Fibroblast of mammary gland (primary cell): ENCODE measurements around the gene YOD1.
"Not testable (repeated sequence)": the region's sequence is repeated elsewhere in the genome, so short reads cannot be mapped to it uniquely, and the experiment has no call there.

Experiments used
- DNase-seq: peaks from one replicate; pipeline ENCODE4 v3.0.0-alpha.2; 2010; ENCODE audit warnings: low read depth
- H3K4me3 ChIP-seq: 2 replicates; pipeline ENCODE4 v1.5.1; 2011; ENCODE audit warnings: low read depth, mild to moderate bottlenecking, low read length, moderate library complexity; ENCODE audit not compliant: control insufficient read depth
- TF ChIP-seq, protein P1 (sequence below): conservative IDR thresholded peaks from 2 replicates; pipeline ENCODE4 v1.5.1; 2011; ENCODE audit warnings: low read depth, low read length, inconsistent platforms; ENCODE audit not compliant: control insufficient read depth, insufficient read depth

YOD1 gene

DNA sequence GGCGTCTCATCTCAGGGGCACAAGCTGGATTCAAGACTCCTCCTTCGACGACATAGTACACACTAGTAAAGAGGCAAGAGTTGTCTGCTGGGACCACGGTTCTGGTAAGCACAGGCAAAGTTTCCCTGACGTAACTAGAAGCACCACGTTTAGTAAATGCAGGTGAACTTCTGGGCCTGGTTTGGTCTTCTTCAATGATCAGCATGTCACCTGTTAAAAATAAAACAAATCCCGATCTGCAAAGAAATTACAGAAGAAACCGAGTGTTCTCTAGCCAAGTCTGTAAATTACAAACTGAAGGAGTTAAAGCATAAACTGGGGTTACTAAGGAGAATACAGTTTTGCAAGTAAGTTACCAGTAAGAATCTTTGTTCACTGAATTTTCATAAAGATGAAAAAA lies 1.5 kb downstream of the YOD1 start:
- peak overlapping the region; percentile 96 for H3K4me3 ChIP-seq
- DNase-seq = no peak
- TF ChIP-seq, protein P1, sequence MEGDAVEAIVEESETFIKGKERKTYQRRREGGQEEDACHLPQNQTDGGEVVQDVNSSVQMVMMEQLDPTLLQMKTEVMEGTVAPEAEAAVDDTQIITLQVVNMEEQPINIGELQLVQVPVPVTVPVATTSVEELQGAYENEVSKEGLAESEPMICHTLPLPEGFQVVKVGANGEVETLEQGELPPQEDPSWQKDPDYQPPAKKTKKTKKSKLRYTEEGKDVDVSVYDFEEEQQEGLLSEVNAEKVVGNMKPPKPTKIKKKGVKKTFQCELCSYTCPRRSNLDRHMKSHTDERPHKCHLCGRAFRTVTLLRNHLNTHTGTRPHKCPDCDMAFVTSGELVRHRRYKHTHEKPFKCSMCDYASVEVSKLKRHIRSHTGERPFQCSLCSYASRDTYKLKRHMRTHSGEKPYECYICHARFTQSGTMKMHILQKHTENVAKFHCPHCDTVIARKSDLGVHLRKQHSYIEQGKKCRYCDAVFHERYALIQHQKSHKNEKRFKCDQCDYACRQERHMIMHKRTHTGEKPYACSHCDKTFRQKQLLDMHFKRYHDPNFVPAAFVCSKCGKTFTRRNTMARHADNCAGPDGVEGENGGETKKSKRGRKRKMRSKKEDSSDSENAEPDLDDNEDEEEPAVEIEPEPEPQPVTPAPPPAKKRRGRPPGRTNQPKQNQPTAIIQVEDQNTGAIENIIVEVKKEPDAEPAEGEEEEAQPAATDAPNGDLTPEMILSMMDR = no peak

DNA sequence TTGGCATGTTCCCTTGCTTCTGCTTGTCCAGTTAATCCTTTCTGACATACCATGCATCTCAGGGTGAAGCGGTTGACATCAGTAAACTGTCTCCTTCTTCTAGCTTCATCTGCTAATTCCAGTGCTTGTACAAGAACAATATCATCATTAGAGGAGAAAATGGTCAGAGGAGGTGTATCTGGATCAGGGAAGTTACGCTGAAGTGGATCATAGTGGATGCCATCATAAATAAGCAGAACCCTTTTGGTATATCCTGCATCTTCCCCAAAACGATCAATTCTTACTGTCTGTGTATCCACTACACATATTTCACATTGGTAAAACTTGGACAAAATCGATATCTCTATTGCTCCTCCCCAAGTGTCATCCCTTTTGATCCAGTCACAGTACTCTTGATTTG lies 2.0 kb downstream of the YOD1 start:
- DNase-seq = no peak
- no peak overlapping the region for H3K4me3 ChIP-seq
- TF ChIP-seq, protein P1 = no peak

DNA sequence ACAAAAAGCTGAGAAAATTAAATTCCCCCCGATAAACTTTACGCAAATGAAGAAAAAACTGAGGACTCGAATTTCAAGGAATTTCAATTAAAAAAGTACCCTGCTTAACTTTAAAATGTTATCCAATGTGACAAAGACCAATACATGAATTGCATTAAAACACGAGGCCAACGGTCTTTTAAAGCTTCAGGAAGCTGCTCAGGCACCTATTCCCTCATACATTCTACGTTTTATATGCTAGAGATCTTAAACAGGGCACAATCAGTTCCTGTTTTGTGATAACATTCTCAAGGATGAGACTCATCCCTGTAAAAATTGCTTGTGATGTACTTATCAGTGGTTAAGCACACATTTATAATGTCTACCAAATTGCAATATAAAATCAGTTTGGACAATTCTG lies 3.0 kb downstream of the YOD1 start:
- TF ChIP-seq, protein P1 = no peak

DNA sequence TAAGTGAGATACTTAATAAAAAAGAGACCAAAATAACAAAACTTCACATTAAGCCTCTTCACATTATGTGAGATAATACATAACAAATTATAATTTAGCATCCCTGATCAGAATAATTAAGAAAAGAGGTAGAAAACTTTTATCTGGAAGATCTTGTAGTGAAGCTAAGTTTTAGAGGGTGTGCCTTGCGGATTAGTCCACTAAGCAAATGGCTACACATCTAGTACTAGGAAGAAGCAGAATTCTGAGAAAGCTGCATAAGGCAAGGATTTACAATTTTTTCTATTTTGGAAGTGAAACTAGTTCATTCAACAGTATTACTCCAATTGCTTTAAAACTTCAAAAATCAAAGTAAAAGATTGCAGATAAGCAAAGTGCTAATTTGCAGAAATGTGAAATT lies 3.5 kb downstream of the YOD1 start:
- TF ChIP-seq, protein P1 = no peak
- no peak for DNase-seq
- no peak overlapping the region for H3K4me3 ChIP-seq

More for the DNA sequence above, 3.0 kb downstream of the YOD1 start:
- H3K4me3 ChIP-seq = no peak overlapping the region
- DNase-seq = no peak

DNA sequence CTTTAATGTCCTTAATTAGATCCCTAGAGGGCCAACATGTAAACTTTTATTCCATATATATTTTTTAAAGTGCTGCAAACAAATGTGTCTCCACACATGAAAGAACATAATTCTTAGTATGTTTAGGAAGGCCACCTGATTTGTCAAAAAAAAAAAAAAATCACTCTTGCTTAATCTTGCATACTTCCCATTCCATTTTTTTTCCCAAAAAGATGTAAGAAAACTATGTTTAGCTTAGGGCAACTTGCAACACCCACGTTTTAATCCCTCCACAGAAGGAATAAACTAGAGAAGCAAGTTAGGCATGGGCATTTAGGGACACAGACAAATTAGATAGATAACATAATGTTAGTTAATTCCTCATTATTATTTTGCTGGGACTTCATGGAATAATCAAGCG lies 5.6 kb downstream of the YOD1 start:
- TF ChIP-seq, protein P1 = no peak
- DNase-seq = no peak
- no peak overlapping the region for H3K4me3 ChIP-seq

DNA sequence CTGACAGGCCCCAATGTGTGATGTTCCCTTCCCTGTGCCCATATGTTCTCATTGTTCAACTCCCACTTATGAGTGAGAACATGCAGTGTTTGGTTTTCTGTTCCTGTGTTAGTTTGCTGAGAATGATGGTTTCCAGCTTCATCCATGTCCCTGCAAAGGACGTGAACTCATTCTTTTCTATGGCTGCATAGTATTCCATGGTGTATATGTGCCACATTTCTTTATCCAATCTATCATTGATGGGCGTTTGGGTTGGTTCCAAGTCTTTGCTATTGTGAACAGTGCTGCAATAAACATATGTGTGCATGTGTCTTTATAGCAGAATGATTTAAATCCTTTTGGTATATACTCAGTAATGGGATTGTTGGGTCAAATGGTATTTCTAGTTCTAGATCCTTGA lies 9.6 kb downstream of the YOD1 start:
- not testable (repeated sequence) for H3K4me3 ChIP-seq, DNase-seq

DNA sequence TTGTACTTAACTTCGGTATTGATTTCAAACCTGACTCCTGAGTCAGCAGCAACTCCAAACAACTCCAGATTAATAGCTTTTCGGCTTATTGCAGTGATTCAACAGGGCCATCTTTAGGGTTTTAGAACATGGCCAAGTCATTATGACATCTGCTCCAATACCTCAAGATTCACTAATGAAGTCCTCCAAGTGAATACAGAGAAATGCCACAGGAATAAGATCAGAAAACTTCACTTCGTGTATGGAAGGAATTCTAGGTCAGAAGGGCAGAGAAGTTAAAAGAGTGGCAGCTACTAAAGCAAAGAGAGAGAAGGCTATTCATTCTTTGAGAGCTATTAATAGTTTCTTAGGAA lies 10.9 kb downstream of the YOD1 start:
- no peak for DNase-seq
- TF ChIP-seq, protein P1 = no peak
- H3K4me3 ChIP-seq = no peak overlapping the region
